NB4 (cell line): ENCODE results near the gene XPOT.

Source experiments
- DNase-seq: peaks from one replicate; pipeline ENCODE4 v3.0.0; 2010; ENCODE audit warnings: low read depth
- H3K4me3 ChIP-seq: one replicate; pipeline ENCODE4 v1.5.1; 2011; ENCODE audit warnings: mild to moderate bottlenecking, low read depth, low read length, moderate library complexity
- MYC ChIP-seq: IDR thresholded peaks from 2 replicates; pipeline ENCODE4 v1.6.1; 2011; ENCODE audit warnings: low read depth, low read length
- POLR2A ChIP-seq: IDR thresholded peaks from 2 replicates; pipeline ENCODE4 v1.6.1; 2011; ENCODE audit warnings: mild to moderate bottlenecking; ENCODE audit not compliant: insufficient read length; ENCODE audit errors: extremely low read depth
- TF ChIP-seq, protein P1 (sequence below): IDR thresholded peaks from one replicate; pipeline ENCODE4 v1.5.1; 2012; ENCODE audit warnings: low read depth, low read length
- TF ChIP-seq, protein P2 (sequence below): IDR thresholded peaks from 2 replicates; pipeline ENCODE4 v1.6.1; 2011; ENCODE audit warnings: low read depth, low read length

Gene XPOT

DNA sequence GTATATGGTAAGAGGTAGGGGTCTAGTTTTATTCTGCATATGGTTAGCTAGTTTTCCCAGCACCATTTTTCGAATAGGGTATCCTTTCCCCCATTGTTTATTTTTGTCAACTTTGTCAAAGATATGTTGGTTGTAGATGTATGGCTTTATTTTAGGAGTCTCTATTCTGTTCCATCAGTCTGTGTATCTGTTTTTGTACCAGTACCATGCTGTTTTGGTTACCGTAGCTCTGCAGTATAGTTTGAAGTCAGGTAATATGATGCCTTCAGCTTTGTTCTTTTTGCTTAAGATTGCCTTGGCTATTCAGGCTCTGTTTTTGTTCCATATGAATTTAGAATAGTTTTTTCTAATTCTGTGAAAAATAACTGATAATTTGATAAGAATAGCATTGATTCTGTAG lies 72.7 kb downstream of the XPOT start:
- no peak for DNase-seq
- no peak overlapping the region for H3K4me3 ChIP-seq
- no peak for TF ChIP-seq MYC
- TF ChIP-seq, protein P1, sequence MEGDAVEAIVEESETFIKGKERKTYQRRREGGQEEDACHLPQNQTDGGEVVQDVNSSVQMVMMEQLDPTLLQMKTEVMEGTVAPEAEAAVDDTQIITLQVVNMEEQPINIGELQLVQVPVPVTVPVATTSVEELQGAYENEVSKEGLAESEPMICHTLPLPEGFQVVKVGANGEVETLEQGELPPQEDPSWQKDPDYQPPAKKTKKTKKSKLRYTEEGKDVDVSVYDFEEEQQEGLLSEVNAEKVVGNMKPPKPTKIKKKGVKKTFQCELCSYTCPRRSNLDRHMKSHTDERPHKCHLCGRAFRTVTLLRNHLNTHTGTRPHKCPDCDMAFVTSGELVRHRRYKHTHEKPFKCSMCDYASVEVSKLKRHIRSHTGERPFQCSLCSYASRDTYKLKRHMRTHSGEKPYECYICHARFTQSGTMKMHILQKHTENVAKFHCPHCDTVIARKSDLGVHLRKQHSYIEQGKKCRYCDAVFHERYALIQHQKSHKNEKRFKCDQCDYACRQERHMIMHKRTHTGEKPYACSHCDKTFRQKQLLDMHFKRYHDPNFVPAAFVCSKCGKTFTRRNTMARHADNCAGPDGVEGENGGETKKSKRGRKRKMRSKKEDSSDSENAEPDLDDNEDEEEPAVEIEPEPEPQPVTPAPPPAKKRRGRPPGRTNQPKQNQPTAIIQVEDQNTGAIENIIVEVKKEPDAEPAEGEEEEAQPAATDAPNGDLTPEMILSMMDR = no peak

- H3K4me3 ChIP-seq = no peak overlapping the region
- no peak for DNase-seq
- TF ChIP-seq, protein P1 = no peak
These were observed 74.5 kb downstream of the XPOT start for GRCh38 chr12:64478661-64479060.

DNA sequence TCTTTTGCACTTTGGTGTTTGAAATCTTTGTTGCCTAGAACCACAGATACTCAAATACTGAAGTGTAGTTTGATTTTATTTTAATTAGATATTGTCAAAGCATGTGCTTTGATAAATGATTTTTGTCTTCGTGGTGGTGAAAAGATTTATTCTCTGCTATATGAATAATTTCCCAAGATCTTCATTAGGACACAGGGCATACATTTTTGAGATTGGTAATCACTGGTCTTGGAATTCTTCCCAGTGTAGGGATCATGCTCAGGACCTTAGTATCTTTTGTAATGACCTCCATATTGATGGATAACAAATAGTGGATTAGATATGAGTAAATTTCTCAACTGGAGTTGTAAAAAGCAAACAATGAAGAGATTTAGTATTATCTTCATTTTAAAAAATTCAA lies 76.0 kb downstream of the XPOT start:
- H3K4me3 ChIP-seq = no peak overlapping the region
- no peak for DNase-seq
- TF ChIP-seq, protein P1 = no peak
- TF ChIP-seq, protein P2, sequence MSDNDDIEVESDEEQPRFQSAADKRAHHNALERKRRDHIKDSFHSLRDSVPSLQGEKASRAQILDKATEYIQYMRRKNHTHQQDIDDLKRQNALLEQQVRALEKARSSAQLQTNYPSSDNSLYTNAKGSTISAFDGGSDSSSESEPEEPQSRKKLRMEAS = no peak
- TF ChIP-seq POLR2A = no peak

GRCh38 chr12:64486657-64487056 lies 82.5 kb downstream of the XPOT start:
- TF ChIP-seq MYC = no peak
- TF ChIP-seq, protein P1 = no peak
- TF ChIP-seq, protein P2 = no peak
- no peak for TF ChIP-seq POLR2A

GRCh38 chr12:64491718-64492117 lies 87.5 kb downstream of the XPOT start:
- TF ChIP-seq MYC (no peak), POLR2A (no peak)
- TF ChIP-seq, protein P2 = no peak
- TF ChIP-seq, protein P1 = no peak
- H3K4me3 ChIP-seq = no peak overlapping the region
- no peak for DNase-seq

More at GRCh38 chr12:64486657-64487056, 82.5 kb downstream of the XPOT start:
- no peak for DNase-seq
- H3K4me3 ChIP-seq = no peak overlapping the region

- H3K4me3 ChIP-seq = no peak overlapping the region
- no peak for DNase-seq
- TF ChIP-seq, protein P1 = no peak
- TF ChIP-seq, protein P2 = no peak
- no peak for TF ChIP-seq POLR2A
These were observed 89.3 kb downstream of the XPOT start for GRCh38 chr12:64493513-64493912.
